ENCODE measurements around the gene CPA4.

GRCh38 chr7:130262448-130262847 is 30.5 kb upstream of the CPA4 start:
- no peak for TF ChIP-seq CTCF (IDR thresholded peaks at IDR 0.05)
- TF ChIP-seq POLR2A (IDR thresholded peaks at IDR 0.05): no peak

Data from Peyer's patch (tissue), 4 donors.